8988T (cell line): ENCODE measurements around the gene CORO7.

ENCODE experiments used
- DNase-seq: peaks from one replicate; pipeline ENCODE4 v3.0.0; 2011

CORO7 gene

DNA sequence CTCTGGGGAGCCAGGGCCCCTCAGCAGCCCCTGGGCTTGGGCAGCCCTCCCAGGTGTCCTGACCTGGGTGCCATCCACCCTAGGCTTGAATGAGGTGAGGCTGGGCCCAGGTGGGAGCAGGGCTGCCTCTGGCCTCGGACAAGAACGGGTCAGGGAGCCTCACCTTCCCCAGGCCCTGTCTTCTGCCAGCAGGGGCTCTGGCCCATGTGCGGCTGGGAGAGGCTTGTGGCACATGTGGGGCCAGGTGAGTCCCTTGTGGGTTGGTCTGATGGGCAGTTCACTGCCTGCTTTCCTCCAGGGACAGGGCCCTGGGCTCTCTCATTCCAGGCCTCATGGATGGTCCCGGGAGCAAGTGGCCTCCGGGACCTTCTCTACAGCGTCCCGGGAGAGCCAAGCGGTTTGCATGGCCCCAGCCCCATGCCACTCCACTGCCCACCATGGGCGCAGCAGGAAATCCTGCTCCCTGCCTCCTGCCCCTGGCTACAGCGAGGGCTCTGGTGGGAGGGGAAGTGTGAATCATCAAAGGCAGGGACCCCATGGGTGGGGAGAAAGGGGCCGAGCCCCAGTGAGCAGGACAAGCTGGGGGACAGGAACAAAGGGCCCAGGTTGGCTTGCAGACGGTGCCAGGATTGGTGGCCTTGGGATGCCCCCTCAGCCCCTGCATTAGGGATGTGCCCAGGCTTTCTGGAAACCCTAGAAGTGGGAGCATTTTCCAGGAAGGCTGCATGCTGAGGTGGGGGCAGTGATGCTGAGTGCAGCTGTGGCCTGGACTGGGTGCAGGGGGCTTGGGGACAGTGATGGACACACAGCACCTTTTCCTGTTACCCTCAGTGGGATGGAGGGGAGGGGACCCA lies 32.6 kb downstream of the CORO7 start:
- no peak for DNase-seq

DNA sequence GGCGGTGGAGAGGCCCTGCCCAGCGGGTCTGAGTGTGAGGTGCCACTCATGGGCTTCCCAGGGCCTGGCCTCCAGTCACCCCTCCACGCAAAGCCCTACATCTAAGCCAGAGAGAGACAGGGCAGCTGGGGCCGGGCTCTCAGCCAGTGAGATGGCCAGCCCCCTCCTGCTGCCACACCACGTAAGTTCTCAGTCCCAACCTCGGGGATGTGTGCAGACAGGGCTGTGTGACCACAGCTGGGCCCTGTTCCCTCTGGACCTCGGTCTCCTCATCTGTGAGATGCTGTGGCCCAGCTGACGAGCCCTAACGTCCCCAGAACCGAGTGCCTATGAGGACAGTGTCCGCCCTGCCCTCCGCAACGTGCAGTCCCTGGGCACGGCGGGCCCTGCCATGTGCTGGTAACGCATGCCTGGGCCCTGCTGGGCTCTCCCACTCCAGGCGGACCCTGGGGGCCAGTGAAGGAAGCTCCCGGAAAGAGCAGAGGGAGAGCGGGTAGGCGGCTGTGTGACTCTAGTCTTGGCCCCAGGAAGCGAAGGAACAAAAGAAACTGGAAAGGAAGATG lies 33.5 kb downstream of the CORO7 start:
- DNase-seq = no peak

DNA sequence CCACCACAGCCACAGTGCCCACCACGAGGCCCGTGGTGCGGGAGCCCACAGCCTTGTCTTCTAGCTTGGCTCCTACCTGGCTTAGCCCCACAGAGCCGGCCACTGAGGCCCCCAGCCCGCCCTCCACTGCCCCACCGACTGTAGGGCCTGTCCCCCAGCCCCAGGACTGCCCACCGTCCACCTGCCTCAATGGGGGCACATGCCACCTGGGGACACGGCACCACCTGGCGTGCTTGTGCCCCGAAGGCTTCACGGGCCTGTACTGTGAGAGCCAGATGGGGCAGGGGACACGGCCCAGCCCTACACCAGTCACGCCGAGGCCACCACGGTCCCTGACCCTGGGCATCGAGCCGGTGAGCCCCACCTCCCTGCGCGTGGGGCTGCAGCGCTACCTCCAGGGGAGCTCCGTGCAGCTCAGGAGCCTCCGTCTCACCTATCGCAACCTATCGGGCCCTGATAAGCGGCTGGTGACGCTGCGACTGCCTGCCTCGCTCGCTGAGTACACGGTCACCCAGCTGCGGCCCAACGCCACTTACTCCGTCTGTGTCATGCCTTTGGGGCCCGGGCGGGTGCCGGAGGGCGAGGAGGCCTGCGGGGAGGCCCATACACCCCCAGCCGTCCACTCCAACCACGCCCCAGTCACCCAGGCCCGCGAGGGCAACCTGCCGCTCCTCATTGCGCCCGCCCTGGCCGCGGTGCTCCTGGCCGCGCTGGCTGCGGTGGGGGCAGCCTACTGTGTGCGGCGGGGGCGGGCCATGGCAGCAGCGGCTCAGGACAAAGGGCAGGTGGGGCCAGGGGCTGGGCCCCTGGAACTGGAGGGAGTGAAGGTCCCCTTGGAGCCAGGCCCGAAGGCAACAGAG lies 34.2 kb downstream of the CORO7 start:
- no peak for DNase-seq

DNA sequence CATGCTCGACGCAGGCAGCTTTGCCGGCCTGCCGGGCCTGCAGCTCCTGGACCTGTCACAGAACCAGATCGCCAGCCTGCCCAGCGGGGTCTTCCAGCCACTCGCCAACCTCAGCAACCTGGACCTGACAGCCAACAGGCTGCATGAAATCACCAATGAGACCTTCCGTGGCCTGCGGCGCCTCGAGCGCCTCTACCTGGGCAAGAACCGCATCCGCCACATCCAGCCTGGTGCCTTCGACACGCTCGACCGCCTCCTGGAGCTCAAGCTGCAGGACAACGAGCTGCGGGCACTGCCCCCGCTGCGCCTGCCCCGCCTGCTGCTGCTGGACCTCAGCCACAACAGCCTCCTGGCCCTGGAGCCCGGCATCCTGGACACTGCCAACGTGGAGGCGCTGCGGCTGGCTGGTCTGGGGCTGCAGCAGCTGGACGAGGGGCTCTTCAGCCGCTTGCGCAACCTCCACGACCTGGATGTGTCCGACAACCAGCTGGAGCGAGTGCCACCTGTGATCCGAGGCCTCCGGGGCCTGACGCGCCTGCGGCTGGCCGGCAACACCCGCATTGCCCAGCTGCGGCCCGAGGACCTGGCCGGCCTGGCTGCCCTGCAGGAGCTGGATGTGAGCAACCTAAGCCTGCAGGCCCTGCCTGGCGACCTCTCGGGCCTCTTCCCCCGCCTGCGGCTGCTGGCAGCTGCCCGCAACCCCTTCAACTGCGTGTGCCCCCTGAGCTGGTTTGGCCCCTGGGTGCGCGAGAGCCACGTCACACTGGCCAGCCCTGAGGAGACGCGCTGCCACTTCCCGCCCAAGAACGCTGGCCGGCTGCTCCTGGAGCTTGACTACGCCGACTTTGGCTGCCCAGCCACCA lies 35.1 kb downstream of the CORO7 start:
- no peak for DNase-seq

DNA sequence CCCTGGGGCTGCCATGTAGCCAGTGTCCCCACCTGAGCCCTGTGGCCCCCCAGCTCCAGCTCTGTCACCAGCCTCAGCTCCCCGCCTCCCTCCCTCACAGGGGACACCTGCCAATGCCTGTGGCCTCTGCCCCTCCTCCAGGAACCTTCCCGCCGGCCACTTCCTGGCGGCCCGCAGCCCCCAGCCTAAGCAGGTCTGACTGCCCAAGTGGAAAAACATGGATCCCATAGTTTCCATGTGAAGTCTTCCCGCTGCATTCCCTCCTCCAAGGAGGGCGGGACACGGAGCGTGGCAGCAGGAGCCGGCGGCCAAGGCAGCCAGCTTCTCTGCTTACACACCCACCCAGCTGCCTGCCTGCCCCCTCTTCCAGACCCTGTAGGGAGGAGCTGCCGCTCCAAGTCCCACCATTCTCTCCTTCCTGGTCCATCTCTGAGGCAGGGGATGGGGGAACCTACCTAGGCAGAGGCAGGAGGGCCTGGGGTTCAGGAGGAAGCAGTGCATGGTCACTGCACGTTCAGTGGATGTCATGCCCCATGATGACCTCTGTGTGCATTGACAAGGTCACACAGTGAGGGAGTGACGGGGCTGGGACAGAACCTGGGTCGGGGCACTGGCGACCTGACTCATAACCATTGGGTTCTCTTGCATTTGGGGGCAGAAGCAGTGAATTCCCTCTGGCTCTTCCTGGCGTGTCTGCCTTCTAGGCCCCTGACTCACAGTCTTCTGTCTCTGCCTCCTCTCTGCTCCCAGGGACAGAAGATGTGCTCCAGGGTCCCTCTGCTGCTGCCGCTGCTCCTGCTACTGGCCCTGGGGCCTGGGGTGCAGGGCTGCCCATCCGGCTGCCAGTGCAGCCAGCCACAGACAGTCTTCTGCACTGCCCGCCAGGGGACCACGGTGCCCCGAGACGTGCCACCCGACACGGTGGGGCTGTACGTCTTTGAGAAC lies 36.0 kb downstream of the CORO7 start:
- no peak for DNase-seq

DNA sequence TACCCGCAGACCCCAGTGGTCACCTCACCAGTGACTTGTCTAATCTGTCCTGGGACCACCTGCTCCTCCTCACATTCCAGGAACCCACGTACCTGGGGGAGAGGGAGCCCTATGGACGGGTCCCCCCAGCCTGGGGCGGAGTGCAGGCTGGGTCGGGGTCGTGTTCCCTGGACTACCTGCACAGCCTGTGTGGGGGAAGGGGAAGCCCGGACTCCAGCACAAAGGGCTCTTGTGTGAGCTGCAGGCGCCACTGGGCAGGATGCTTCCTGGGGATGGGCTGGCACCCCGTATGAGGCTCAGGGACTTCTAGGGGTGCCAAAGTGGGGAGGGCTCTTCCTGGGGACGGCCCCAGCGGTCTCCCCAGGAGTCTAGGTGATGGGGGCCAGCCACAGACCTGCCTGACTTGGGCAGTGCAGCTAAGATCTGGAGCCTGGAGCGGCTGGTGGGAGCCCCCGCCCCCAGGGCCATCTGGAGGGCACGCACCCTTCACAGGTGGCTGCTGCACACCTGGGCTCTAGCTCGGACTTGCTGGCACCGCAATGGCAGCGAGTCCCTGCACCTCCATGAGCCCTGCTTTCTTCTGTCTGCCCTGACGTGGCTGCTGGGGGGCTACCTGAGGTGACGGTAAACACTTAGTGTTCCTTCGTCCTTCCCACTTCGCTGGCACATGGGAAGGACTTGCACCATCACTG lies 37.3 kb downstream of the CORO7 start:
- DNase-seq = no peak

DNA sequence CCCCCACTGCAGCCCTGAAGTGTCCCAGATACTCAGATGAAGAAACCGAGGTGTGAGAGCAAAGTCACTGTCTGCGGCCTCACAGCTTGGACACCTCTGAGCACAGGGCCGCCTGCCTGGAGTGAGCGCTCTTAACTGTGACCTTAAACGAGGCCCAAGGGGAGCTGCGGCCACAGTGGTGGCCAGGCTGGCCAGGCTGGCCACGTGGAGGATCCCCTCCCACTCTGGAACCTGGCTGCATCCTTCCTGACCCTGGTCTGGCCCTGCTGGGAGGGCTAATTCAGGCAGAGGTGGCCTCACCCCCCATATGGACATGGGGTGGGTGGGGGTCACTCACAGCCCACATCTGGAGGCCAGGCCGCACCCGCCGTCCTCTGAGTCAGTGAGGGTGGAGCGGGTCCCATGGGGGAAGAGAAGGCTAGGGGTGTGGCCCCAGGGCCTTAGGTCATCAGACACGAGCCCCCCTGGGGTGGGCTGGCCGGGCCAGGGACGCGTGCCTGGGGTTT lies 38.2 kb downstream of the CORO7 start:
- no peak for DNase-seq

DNA sequence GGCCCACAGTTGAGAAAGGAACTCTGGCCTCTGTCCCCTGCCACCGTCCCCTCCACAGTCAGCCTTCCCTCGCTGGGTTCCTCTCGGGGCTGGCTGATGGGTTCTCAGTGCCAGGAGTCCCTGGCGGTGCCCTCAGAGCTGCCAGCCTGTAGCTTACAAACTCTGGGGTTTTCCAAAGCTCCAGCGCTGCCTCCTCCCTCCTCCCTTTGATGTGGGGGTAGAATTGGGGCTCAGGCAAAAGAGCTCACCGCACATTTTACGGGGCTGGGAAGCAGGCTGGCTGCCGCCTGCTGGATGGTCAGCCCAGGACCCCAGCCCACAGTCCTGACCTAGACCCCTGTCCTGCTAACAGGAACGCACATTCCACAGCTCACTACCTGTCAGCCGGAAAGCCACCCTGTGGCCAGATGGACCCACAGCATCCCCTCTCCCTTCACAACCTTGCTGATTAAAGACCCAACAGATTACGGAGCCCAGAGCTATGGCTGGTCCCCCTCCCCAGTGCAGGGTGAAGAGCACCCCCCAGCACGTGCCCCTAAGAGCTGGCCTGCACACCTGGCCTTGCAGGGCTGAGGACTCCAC lies 38.7 kb downstream of the CORO7 start:
- no peak for DNase-seq

DNA sequence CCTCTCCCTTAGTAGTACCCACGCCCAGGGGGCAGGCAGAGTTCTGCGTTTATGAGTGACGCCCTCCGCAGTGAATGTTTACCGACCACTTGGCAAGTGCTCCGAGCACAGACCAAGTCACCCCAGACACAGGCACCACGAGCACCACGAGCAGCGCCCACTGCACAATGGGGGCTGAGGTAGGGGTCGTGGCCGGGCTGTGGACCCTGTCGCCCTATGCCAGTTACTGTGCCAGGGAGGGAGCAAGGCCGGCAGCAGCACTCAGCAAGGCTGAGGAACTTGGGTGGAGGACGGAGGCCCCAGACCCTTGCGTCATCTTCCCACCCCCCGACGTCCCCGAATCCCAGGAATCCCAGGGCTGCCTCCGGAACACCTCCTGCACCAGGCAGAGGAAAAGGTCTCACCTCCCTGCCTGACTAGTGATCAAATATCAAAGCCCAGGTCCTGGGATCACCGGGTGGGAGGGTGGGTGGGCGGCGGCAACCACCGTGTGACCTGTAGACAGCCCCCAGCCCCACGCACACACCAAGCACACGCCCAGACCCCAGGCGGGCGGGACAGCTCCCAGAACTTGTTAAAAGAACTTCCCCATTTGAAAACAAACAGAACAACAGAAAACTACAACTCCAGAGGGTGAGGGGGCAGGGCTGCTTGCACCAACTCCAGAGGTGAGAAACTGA lies 39.4 kb downstream of the CORO7 start:
- no peak for DNase-seq

DNA sequence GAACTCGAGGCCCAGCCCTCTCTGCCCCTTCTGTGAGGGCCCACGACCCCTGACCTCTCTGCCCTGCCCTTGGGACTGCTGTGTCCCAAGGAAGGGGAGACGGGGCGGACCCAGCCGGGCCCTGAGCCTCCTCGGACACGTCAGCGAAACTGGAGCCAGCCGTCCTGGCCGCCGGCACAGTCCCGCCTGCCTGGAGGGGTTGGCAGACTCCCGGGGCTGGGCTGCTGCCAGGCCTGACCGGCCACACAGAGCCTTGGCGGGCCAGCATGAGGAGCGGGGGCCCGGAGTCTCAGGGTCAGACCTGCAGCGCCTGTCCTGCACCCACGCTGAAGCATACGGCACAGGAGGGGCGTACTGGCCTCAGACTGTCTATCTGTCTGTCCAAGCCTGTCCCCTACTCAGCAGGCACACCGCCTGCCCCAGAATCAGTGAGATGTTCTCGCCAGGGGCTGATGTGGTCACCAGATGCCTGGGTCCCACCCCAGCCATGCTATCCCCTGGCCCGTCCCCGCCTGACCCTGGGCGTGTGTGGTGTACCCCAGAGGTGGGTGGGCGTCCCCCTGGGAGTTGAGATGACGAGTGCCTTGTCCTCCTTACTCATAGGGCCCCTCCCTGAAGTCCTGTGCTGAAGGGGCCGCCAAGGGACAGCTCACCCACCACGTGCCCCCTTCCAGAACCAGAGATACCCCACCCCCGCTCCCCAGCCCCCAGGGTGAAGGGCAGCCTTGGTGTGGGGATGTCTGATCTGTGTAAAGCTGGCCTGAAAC lies 40.1 kb downstream of the CORO7 start:
- DNase-seq = no peak

DNA sequence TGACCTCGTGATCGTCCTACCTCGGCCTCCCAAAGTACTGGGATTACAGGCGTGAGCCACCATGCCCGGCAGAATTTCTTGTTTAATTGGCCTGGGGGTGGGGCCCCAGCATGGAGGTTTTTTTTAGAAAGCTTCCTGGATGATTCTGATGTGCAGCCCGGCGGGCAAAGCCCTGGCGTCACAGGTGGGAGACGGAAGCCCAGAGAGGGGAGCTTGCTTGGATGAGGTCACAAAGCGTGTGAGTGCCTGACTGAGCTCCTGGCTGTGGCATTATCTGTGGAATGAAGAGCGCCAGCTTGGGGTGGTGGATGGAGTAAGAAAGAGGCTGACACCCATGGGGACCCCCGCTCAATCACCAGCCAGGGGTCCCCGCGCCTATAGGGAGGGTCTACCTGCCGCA lies 40.7 kb downstream of the CORO7 start:
- DNase-seq = no peak

DNA sequence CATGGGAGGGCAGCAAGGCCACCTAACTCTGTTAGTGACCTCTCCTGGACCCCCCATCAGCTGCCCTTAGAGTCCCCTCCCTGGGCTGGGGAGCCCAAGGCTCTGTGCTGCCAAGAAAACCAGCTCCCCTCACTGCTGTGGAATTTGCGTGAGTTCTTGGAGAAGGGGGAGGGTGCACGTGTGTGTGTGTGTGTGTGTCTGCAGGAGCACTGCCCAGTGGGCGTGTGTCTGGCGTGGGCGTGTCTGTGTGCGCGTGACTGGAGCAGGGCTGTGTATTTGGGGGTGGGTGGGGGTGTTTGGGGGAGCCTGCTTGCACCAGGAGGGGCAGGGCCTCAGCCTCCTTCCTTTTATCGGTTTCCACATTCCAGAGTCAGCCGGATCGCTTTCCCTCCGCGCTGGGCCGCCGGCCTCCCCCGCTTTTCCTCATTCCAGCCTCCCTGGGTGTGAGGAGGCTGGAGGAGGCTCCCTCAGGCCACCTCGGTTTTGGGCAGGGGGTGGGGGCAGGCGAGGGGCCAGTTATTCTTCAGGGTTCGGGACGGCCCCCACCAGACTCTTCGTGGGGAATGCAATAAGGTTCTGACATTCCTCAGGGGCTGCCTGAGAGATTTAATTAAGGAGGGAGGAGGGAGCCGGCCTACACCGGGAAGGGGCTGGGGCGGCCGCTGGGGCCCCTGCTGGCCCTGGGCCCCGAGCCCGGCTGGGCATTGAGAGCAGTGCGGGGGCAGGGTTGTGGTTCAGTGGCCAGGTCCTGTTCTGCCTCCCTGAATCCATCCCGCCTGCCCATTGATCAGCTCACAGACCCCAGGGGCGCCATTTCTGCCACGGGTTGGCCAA lies 42.3 kb downstream of the CORO7 start:
- DNase-seq = no peak

DNA sequence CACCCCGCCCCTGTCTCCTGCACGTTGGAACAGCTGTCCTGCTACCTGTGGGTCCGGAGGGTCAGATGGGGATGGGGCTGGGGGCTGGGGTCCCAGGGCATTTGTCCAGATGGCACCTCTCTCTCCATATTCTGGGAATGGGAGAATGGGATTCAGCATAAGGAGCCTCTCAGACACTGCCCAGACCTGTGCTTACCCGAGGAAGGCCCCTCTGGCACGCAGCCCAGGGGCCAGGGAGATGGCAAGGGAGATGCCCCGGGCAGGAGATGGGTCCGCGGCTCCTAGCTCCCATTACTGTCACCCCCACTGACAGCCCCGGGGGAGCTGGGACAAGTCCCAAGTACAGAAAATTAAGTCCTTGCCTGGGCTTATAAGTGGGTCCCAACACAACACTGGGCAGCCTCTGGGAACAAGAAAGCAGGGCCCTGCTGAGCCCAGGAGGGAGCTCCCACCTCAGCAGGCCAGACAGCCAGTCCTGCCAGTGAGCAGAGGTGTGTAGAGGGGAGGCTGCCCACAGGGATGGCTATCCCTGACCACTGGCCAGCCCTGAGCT lies 43.0 kb downstream of the CORO7 start:
- DNase-seq = no peak

DNA sequence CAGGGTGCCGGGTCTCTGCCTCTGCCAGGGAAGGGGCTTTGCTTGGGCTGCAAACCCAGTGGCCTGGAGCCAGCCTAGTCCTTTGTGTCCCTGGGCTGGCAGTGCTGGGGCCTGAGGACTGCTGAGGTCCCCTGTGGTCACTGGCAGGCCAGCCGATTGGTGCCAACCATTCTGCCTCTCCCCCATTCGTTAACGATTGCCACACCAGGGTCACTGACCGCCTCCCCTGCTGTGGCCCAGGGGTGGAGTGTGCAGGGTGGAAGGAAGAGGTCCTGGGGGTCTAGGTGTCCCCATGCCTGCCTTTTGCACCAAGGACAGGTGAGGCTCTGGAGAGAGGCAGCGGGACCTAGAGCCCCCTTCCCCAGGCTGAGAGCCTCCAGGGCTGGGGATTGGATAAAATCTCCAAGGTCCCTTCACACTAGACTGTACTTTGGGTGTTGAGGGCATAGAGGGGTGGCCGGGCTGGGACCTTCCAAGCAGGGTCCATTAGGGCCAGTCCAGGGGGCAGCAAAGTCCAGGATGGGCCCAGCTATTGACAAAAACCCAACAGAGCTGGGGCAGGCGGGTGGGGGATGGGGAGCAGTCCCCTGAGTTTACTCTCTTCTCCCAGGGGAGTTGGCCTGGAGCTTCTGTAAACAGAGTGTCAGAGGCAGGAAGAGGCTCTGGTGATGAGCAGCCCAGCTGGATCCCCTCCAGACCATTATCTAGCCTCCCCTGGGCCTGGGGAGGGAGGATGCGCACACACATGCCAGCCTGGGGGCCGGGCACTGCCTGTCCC lies 43.6 kb downstream of the CORO7 start:
- DNase-seq = no peak

DNA sequence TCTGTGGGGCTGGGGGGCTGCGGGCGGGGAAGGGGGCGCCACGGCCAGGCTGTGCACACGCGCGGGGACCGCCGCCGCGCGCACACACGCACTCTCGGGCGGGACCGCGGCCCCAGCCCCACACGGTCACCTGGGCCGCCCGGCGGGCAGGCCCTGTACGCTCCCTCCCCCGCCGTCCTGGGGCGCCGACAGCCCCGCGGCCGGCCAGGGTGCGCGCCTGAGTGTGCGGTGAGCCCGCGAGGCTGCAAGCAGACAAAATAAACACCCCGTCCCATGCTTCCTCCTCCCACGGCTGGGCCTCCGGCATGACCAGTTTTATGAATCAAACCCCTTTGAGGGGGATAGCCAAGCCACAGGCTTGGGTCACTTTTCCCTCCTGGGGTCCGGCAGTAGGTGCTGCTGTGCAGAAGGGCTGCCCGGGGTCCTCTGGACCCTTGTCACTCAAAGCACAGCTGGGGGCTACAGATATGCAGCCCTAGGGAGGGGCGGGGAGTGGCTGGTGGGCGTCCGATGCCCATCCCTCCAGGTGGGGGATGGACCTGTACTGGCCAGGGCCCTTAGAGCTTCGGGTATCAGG lies 44.3 kb downstream of the CORO7 start:
- no peak for DNase-seq

DNA sequence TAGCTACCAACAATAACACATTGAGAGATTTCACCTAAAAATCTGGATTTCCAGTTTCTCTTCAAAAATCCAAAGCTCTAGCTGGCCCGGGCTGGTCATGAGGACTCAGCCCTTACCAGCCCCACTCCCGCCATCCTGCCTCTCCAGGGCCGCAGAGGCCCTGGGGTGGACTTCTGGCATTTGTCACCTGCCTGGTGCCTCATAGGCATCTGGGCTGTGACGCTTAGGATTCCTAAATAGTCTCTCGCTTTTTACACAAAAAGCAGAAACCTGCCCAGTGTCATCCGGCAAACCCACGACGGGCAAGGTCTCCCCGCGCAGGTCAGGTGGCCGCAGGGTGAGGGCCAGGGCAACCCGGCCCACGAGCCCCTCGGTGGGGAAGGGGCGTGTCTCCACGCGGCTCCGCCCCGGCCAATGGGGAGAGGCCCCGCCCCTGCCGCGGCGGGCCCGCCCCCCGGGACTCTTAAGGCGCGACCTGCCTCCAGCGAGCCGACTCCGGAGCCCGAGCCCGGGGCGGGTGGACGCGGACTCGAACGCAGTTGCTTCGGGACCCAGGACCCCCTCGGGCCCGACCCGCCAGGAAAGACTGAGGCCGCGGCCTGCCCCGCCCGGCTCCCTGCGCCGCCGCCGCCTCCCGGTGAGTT lies 44.9 kb downstream of the CORO7 start, which contains the start of gene VASN:
Gene VASN, plus strand, starts transcription at position 492 of the 644 bp plus-strand sequence. CDS start 9,030 bp downstream, outside the sequence.
- DNase-seq = peak; percentile 92
